ENCODE measurements around the gene MEMO1.

MEMO1 gene

GRCh38 chr2:31931916-31932315, 78.9 kb downstream of the MEMO1 start:
- H3K27ac ChIP-seq = no peak overlapping the region
- H3K9me3 ChIP-seq = no peaks in the 10 kb centered on the region
- no peaks in the 10 kb centered on the region for H3K27me3 ChIP-seq
- TF ChIP-seq CTCF (IDR thresholded peaks at IDR 0.05) = no peak
- no peak overlapping the region for H3K4me3 ChIP-seq (ENCODE audit: low read depth in 1 of 2, low read length in 1 of 2)
- peaks cover 2% of the 10 kb centered on the region for H3K36me3 ChIP-seq
- no peaks in the 10 kb centered on the region for H3K4me1 ChIP-seq (ENCODE audit: control insufficient read depth in 1 of 2, insufficient read depth in 1 of 2, low read depth in 1 of 2, low read length in 1 of 2)

DNA sequence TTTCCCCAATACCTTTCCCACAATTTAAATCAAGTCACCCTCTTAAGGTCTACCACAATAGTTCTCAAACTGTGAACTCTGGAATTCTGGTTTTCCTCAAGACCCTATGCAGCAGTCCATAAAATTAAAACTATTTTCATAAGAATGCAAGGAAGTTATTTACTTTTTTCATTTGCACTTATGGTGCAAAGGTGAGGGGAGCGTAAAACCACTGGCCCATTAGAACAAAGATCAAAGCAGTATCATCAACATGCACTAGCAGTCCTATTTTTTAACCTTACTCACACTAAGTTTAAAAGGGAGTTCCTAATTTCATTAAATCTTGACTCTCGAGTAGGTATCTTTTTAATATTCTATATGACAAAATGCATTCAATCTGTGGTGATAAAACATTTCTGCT, 85.3 kb downstream of the MEMO1 start:
- Histone ChIP-seq H3K4me1 (ENCODE audit: control insufficient read depth in 1 of 2, insufficient read depth in 1 of 2, low read depth in 1 of 2, low read length in 1 of 2) (peaks cover 3 to 5% of the 10 kb centered on the region in 2 experiments), H3K27ac (no peak overlapping the region), H3K4me3 (ENCODE audit: low read depth in 1 of 2, low read length in 1 of 2) (no peak overlapping the region), H3K27me3 (no peaks in the 10 kb centered on the region), H3K36me3 (peaks cover 26% of the 10 kb centered on the region), H3K9me3 (no peaks in the 10 kb centered on the region)
- no peak for TF ChIP-seq CTCF (IDR thresholded peaks at IDR 0.05)

- no peak for TF ChIP-seq CTCF (IDR thresholded peaks at IDR 0.05)
- Histone ChIP-seq H3K9me3 (no peaks in the 10 kb centered on the region), H3K4me1 (ENCODE audit: control insufficient read depth in 1 of 2, insufficient read depth in 1 of 2, low read depth in 1 of 2, low read length in 1 of 2) (peaks cover 3 to 5% of the 10 kb centered on the region in 2 experiments), H3K4me3 (ENCODE audit: low read depth in 1 of 2, low read length in 1 of 2) (no peak overlapping the region), H3K27me3 (no peaks in the 10 kb centered on the region), H3K27ac (no peak overlapping the region), H3K36me3 (peaks cover 39% of the 10 kb centered on the region)
These were observed 87.1 kb downstream of the MEMO1 start for GRCh38 chr2:31923662-31924061.

DNA sequence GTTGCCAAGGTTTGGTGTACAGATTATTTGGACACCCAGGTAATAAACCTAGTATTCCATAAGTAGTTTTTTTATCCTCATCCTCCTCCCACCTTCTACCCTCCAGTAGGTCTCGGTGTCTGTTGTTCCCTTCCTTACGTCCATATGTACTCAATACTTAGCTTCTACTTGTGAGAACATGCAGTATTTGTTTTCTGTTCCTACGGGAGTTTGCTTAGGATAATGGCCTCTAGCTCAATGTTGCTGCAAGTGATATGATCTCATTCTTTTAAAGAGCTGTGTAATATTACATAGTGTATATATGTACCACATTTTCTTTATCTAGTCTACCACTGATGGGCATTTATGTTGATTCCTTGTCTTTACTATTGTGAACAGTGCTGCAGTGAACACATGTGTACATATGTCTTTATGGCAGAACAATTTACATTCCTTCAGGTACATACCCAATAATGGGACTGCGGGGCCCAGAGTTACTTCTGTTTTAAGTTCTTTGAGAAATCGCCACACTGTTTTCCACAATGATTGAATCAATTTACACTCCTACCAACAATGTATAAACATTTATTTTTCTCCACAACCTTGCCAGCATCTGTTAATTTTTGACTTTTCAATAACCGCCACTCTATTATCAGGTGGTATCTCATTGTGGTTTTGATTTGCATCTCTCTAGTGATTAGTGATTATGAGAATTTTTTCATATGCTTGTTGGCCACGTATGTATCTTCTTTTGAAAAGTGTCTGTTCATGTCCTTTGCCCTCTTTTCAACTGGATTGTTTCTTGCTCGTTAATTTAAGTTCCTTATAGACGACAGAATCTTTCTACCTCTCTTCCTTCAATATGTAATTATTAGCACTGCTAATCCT, 88.0 kb downstream of the MEMO1 start:
- Histone ChIP-seq H3K27ac (no peak overlapping the region), H3K36me3 (peaks cover 40% of the 10 kb centered on the region), H3K27me3 (no peaks in the 10 kb centered on the region), H3K4me1 (ENCODE audit: control insufficient read depth in 1 of 2, insufficient read depth in 1 of 2, low read depth in 1 of 2, low read length in 1 of 2) (peaks cover 3 to 5% of the 10 kb centered on the region in 2 experiments), H3K9me3 (no peaks in the 10 kb centered on the region), H3K4me3 (ENCODE audit: low read depth in 1 of 2, low read length in 1 of 2) (no peak overlapping the region)
- TF ChIP-seq CTCF (IDR thresholded peaks at IDR 0.05) = no peak

DNA sequence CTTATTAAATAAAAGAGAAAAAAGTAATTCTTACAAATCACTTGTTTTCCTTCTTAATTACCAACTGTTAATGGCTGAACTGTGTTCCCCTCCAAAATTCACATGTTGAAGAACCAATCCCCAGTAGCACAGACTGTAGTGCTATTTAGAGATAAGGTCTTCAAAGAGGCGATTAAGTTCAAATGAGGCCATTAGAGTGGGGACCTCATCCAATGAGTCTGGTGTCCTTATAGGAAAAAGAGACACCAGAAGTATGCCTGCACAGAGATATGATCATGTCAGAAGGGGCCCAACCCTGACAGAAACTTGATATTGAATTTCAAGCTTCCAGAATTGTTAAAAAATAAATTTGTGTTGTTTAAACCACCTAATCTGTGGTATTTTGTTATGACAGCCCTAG, 89.8 kb downstream of the MEMO1 start:
- Histone ChIP-seq H3K4me1 (ENCODE audit: control insufficient read depth in 1 of 2, insufficient read depth in 1 of 2, low read depth in 1 of 2, low read length in 1 of 2) (peaks cover 3 to 5% of the 10 kb centered on the region in 2 experiments), H3K4me3 (ENCODE audit: low read depth in 1 of 2, low read length in 1 of 2) (no peak overlapping the region), H3K27ac (no peak overlapping the region), H3K27me3 (no peaks in the 10 kb centered on the region), H3K9me3 (no peaks in the 10 kb centered on the region), H3K36me3 (peaks cover 42% of the 10 kb centered on the region)
- no peak for TF ChIP-seq CTCF (IDR thresholded peaks at IDR 0.05)

Measured in neutrophil (primary cell).